ENCODE measurements around the gene KCTD16. TPM values are rescaled to one million over a fixed set of nuclear protein-coding genes. Genes with fewer than 3 reads are reported as not detected.

Gene KCTD16
- total and polyA plus RNA-seq, 2 donors (not counting 1 experiment from before 2014, with no cell fraction given): not detected

DNA sequence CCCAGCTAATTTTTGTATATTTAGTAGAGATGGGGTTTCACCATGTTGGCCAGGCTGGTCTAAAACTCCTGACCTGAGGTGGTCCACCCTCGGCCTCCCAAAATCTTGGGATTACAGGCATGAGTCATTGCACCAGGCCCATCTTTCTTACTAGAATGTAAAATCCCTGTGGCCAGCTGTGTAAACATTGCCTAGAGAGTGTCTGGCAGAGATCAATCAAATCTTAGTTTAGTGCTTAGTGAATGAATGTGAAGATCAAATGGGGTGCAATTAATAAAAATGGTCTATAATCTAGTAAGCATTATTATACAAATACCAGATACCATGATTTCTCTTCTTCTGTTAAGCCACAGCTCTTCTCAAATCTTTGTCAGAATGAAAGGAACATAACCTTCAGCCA is 289.9 kb downstream of the KCTD16 start:
- Histone ChIP-seq H3K9ac (ENCODE audit: low read length) (no peak overlapping the region), H3K79me2 (ENCODE audit: control insufficient read depth, insufficient read depth, low read length) (no peaks in the 10 kb centered on the region), H3K36me3 (replicated peaks in 1 of 2; ENCODE audit: control extremely low read depth in 1 of 2, control insufficient read depth in 1 of 2, extremely low read depth in 1 of 2, insufficient read depth in 2 of 2, low read length in 1 of 2) (no peaks in the 10 kb centered on the region), H3K4me3 (ENCODE audit: control extremely low read depth in 1 of 5, extremely low read depth in 1 of 5, insufficient read depth in 1 of 5, low read depth in 2 of 5, low read length in 4 of 5) (no peak overlapping the region), H3K27me3 (replicated peaks in 1 of 4; ENCODE audit: control extremely low read depth in 1 of 4, control insufficient read depth in 3 of 4, insufficient read depth in 4 of 4, low read length in 3 of 4) (no peaks in the 10 kb centered on the region), H4K20me1 (ENCODE audit: control insufficient read depth, insufficient read depth, low read length, poor library complexity, severe bottlenecking) (no peaks in the 10 kb centered on the region), H2AFZ (ENCODE audit: insufficient read depth, low read depth, low read length, poor library complexity, severe bottlenecking) (no peak overlapping the region), H3K9me3 (ENCODE audit: control extremely low read depth in 1 of 3, control insufficient read depth in 2 of 3, insufficient read depth in 1 of 3, low read length in 2 of 3) (no peaks in the 10 kb centered on the region), H3K27ac (ENCODE audit: low read length in 2 of 2) (no peak overlapping the region), H3K4me2 (replicated peaks; ENCODE audit: low read depth, low read length, poor library complexity, severe bottlenecking) (no peak overlapping the region), H3K4me1 (ENCODE audit: control insufficient read depth in 2 of 2, insufficient read depth in 2 of 2, low read length in 2 of 2) (no peaks in the 10 kb centered on the region)
- Mint-ChIP-seq H3K27ac (no peak overlapping the region), H3K4me3 (no peak overlapping the region), H3K27me3 (no peaks in the 10 kb centered on the region), H3K9me3 (ENCODE audit: insufficient read depth) (no peaks in the 10 kb centered on the region), H3K4me1 (no peaks in the 10 kb centered on the region)
- POLR2A ChIA-PET: no interaction called here
- WGBS (ENCODE audit: insufficient coverage): 83% methylated on average over 1 of the region's 1 CpG
- intact Hi-C loops (cut with micrococcal nuclease): no loop called here
- ATAC-seq (ENCODE audit: low read depth) (no peak), DNase-seq (no peak)
- CTCF ChIA-PET: no interaction called here
- no peak for TF ChIP-seq EZH2 (IDR thresholded peaks at IDR 0.05; ENCODE audit: borderline replicate concordance, insufficient read depth, low read depth, low read length, poor library complexity, severe bottlenecking)
- no peak for TF ChIP-seq CTCF (IDR thresholded peaks at IDR 0.05)

GRCh38 chr5:144462577-144462976 is 291.9 kb downstream of the KCTD16 start:
- 100% methylated on average over 1 of the region's 2 CpGs for WGBS (ENCODE audit: insufficient coverage)
- H3K27ac Mint-ChIP-seq: no peak overlapping the region

More at GRCh38 chr5:144462577-144462976, 291.9 kb downstream of the KCTD16 start:
- no peaks in the 10 kb centered on the region for H3K9me3 ChIP-seq (ENCODE audit: control extremely low read depth in 1 of 3, control insufficient read depth in 2 of 3, insufficient read depth in 1 of 3, low read length in 2 of 3)
- H2AFZ ChIP-seq (ENCODE audit: insufficient read depth, low read depth, low read length, poor library complexity, severe bottlenecking): no peak overlapping the region
- H4K20me1 ChIP-seq (ENCODE audit: control insufficient read depth, insufficient read depth, low read length, poor library complexity, severe bottlenecking): no peaks in the 10 kb centered on the region
- POLR2A ChIA-PET: no interaction called here
- TF ChIP-seq CTCF (IDR thresholded peaks at IDR 0.05): no peak
- TF ChIP-seq EZH2 (IDR thresholded peaks at IDR 0.05; ENCODE audit: borderline replicate concordance, insufficient read depth, low read depth, low read length, poor library complexity, severe bottlenecking): no peak
- no peak overlapping the region for H3K27ac ChIP-seq (ENCODE audit: low read length in 2 of 2)
- CTCF ChIA-PET: no interaction called here
- H3K4me3 Mint-ChIP-seq: no peak overlapping the region
- intact Hi-C loops (cut with micrococcal nuclease): no loop called here
- H3K4me3 ChIP-seq (ENCODE audit: control extremely low read depth in 1 of 5, extremely low read depth in 1 of 5, insufficient read depth in 1 of 5, low read depth in 2 of 5, low read length in 4 of 5): no peak overlapping the region
- DNase-seq (no peak), ATAC-seq (ENCODE audit: low read depth) (no peak)
- H3K9ac ChIP-seq (ENCODE audit: low read length): no peak overlapping the region
- peaks cover 0 to 4% (median 0%) of the 10 kb centered on the region in 4 experiments for H3K27me3 ChIP-seq (replicated peaks in 1 of 4; ENCODE audit: control extremely low read depth in 1 of 4, control insufficient read depth in 3 of 4, insufficient read depth in 4 of 4, low read length in 3 of 4)
- no peaks in the 10 kb centered on the region for H3K79me2 ChIP-seq (ENCODE audit: control insufficient read depth, insufficient read depth, low read length)
- H3K4me2 ChIP-seq (replicated peaks; ENCODE audit: low read depth, low read length, poor library complexity, severe bottlenecking): no peak overlapping the region
- H3K36me3 ChIP-seq (replicated peaks in 1 of 2; ENCODE audit: control extremely low read depth in 1 of 2, control insufficient read depth in 1 of 2, extremely low read depth in 1 of 2, insufficient read depth in 2 of 2, low read length in 1 of 2): no peaks in the 10 kb centered on the region
- H3K27me3 Mint-ChIP-seq: no peaks in the 10 kb centered on the region
- no peaks in the 10 kb centered on the region for H3K9me3 Mint-ChIP-seq (ENCODE audit: insufficient read depth)
- H3K4me1 ChIP-seq (ENCODE audit: control insufficient read depth in 2 of 2, insufficient read depth in 2 of 2, low read length in 2 of 2): no peaks in the 10 kb centered on the region
- no peaks in the 10 kb centered on the region for H3K4me1 Mint-ChIP-seq
